GM12801 (cell line): ENCODE measurements around the gene MTARC2.

Experiments
- TF ChIP-seq, protein P1 (sequence below): IDR thresholded peaks from one replicate; pipeline ENCODE4 v1.5.1; 2011; ENCODE audit warnings: control low read depth; ENCODE audit not compliant: insufficient read length; ENCODE audit errors: extremely low read depth

MTARC2 gene

DNA sequence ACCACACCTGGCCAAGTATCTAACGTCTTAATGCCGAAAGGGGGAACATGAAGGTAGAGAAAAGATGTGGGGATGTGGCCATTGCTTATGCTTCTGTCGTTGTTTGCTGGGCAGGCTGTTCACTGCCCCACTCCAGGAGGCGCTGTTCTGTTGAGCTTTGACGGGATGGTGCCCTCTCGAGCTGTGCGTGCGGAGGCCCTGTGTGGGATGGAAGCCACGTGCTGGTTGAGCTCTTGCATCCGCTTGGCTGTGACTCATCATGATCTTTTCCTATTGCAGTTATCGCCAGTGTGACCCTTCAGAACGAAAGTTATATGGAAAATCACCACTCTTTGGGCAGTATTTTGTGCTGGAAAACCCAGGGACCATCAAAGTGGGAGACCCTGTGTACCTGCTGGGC lies 64.9 kb downstream of the MTARC2 start:
- TF ChIP-seq, protein P1, sequence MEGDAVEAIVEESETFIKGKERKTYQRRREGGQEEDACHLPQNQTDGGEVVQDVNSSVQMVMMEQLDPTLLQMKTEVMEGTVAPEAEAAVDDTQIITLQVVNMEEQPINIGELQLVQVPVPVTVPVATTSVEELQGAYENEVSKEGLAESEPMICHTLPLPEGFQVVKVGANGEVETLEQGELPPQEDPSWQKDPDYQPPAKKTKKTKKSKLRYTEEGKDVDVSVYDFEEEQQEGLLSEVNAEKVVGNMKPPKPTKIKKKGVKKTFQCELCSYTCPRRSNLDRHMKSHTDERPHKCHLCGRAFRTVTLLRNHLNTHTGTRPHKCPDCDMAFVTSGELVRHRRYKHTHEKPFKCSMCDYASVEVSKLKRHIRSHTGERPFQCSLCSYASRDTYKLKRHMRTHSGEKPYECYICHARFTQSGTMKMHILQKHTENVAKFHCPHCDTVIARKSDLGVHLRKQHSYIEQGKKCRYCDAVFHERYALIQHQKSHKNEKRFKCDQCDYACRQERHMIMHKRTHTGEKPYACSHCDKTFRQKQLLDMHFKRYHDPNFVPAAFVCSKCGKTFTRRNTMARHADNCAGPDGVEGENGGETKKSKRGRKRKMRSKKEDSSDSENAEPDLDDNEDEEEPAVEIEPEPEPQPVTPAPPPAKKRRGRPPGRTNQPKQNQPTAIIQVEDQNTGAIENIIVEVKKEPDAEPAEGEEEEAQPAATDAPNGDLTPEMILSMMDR: no peak

DNA sequence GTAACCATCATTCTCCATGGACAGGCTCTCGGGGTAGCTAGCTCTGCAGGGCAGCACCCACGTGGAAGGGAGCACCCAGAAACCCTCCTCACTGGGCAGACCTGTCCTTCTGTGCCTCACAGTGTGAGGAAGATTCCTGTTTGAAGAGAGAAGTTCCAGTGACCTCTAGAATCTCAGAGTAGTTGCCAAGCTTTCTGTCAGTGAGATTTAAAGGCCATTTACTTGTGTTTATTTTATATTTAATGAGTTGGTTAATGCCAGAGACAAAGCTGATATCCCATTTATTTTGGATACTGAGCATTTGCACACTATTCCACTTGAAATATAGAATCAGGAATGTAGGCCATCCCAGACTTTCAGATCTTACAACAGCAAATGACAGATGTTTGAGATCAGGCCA lies 67.3 kb downstream of the MTARC2 start:
- TF ChIP-seq, protein P1: no peak

DNA sequence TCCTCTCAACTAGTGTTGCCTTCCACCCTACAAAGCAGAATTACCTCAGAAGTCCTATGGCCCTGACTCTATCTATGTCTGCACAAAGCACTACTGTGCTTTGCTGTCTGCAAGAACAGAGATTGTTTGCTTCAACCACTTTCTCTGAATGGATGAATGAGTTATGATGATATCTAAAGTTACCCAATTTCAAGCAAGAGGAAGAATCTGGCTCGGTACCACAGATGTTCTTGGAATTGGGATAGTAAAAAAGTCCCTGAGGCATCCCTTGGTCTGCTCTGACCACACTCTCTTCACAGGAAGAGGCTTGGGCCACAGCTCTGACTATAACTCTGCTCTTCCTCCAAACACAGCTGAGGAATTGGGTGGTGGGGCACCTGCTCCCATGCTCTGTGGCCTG lies 69.8 kb downstream of the MTARC2 start:
- TF ChIP-seq, protein P1: no peak

DNA sequence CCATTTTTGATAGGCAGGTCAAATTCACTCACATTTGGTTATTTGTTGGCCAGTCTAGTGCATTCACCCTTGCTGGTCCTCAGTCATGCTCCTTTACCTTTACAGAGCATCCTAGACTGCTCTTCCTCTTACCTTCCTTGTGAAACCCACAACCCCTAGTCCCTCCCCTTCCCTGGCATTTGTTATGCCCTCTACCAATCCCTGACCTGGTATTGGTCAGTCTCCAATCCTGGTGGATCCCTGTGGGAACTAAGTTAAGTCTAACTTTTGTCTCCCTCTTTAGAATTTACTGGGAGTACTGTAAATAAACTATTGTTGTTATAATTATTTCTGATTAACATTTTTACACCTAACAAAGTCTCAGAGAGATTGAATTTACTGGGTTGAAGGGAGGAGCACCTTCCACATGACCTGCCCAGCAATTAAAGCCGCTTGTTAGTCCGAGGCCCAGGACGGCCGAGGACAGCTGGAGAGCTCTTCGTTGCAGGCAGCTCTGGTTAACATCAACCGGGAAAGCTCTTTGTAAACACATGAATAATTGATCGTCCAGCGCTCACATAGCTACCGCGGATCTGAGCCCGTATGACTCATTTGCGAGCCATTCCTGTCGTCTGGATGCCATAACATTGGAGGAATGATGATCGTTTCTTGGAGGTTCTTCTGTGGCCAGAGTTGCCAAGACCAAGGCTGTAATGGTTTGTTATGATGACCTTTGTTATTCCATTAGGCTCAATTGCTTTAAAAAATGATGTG lies 70.5 kb downstream of the MTARC2 start:
- TF ChIP-seq, protein P1: no peak

DNA sequence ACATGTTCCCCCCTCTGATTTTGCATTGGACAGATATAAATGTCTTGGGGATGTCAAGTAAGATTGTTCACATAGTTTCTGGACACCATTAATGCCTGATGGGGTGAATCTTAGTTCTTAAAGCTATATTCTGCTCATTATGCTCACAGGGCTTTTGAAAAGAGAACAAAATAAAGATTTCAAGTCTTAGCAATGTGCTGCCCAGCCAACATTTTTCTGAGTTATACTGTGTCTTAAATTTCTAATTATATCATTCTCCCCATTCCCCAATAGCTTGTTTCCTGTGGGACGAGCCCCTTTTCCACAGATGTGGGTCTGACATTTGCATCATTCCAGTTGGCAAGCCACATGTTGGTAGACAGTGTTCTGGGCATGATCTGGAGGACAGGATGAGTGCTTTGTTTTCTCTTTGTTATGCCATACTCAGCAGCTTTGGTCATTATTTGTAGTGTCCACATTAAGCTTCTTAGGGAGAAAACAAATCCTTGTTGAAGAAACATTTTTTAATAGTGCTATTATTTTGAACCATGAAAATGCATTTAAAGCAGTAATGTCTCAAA lies 71.4 kb downstream of the MTARC2 start:
- TF ChIP-seq, protein P1: no peak

DNA sequence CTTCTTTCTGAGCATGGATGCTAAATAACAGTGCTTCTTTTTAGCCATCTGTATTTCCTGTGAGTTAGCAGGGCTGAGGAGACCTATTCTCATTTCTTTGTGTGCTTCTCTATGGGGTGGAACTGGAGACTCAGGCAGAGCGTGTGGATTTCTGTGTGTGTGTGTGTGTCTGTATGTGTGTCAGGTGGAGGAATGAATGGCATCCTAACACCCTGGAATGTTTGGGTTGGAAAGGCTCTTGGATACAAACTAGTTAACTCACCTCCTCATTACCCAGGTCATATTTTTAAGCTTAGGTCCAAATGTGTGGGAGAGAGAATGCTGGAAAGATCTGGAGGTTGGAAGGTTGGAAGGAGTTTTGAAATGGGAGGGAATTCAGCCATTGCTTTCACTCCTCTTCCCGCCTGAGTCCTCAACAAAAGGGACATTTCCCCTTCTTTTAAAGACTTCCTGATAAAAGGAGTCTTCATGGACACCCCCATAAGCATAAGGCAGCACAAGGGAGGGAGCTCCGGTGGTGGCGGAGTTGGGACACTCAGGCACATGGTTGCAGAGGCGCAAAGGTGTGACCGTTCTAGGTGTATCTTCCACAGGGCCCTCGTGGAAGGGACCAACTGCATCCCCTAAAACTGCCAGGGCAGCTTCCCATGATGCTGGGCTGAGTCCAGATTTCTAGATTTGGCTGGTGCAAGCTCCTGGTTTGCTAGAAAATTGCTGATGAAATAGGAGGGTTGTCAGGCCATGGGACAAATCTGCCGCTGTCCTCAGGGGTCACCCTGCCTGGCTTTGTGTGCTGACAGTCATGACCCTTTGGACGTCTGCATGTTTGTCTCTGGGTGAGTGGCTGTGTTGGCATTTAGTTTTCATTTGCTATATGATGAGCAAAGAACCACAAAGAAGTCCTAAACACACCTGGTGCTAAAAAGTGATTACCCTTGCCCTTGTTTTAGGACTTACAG lies 76.2 kb downstream of the MTARC2 start:
- TF ChIP-seq, protein P1: no peak
